Type B pancreatic cell (in vitro differentiated cells): ENCODE data around the gene FHL2. TPM values are rescaled to one million over a fixed set of nuclear protein-coding genes. Genes with fewer than 3 reads are reported as not detected.

Source experiments
- DNase-seq: peaks from one replicate; pipeline ENCODE4 v3.0.0; 2021; ENCODE audit warnings: mixed read lengths; ENCODE audit not compliant: unreplicated experiment; ENCODE audit errors: extremely low spot score
- H3K27ac Mint-ChIP-seq: 2 replicates; pipeline ENCODE4 v1.8.0; 2021; ENCODE audit warnings: mild to moderate bottlenecking, mixed read lengths
- H3K27me3 Mint-ChIP-seq: 2 replicates; pipeline ENCODE4 v1.8.0; 2021; ENCODE audit warnings: mixed read lengths
- H3K36me3 Mint-ChIP-seq: 2 replicates; pipeline ENCODE4 v1.8.0; 2021; ENCODE audit warnings: mixed read lengths
- H3K4me1 Mint-ChIP-seq: one replicate; pipeline ENCODE4 v1.8.0; 2021; ENCODE audit warnings: mixed read lengths; ENCODE audit not compliant: unreplicated experiment
- H3K4me3 Mint-ChIP-seq: 2 replicates; pipeline ENCODE4 v1.8.0; 2021; ENCODE audit warnings: mild to moderate bottlenecking, mixed read lengths
- H3K9me3 Mint-ChIP-seq: 2 replicates; pipeline ENCODE4 v1.8.0; 2021; ENCODE audit warnings: mixed read lengths
- total RNA-seq: library from RNA; stranded (reverse); gene quantifications from 2 replicates; pipeline ENCODE4 v1.2.1, GENCODE V29; 2021; ENCODE audit warnings: low replicate concordance
- TF ChIP-seq, protein P1 (sequence below): fragments of 200-600 bp; sonication (generic); conservative IDR thresholded peaks from 2 replicates; pipeline ENCODE4 v1.5.0; 2021; ENCODE audit warnings: antibody characterized with exemption, mild to moderate bottlenecking

Gene FHL2
- total RNA-seq, 1 donor from 2014 or later: 21.9 TPM

DNA sequence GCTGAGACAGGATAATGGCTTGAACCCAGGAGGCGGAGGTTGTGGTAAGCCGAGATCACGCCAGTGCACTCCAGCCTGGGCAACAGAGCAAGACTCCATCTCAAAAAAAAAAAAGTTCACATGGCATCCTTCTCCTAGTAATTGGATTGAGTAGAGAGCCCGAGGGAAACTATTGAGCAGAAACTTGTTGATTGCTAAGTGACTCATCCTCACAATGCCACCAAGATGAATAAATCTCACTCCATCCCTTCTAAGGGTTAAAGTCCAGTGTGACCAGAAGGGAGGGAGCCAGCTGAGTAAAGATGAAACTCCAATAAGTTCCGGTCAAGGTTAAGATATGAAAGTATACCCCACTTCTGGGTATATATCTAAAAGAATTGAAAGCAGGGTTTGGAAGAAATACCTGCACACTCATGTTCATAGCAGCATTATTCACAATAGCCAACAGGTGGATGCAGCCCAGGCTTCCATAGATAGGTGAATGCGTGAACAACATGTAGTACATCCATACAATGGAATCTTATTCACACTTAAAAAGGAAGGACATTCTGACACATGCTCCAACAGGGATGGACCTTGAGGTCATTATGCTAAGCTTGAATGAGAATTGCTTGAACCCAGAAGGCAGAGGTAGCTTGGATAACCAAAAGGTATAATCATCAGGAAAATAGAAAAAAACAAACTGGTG lies 13.0 kb upstream of the FHL2 start:
- Mint-ChIP-seq H3K4me1 (peaks cover 10% of the 10 kb centered on the region), H3K4me3 (no peak overlapping the region), H3K9me3 (peaks cover 5% of the 10 kb centered on the region), H3K27me3 (peaks cover 9% of the 10 kb centered on the region), H3K27ac (no peak overlapping the region), H3K36me3 (no peaks in the 10 kb centered on the region)
- no peak for DNase-seq
- TF ChIP-seq, protein P1, sequence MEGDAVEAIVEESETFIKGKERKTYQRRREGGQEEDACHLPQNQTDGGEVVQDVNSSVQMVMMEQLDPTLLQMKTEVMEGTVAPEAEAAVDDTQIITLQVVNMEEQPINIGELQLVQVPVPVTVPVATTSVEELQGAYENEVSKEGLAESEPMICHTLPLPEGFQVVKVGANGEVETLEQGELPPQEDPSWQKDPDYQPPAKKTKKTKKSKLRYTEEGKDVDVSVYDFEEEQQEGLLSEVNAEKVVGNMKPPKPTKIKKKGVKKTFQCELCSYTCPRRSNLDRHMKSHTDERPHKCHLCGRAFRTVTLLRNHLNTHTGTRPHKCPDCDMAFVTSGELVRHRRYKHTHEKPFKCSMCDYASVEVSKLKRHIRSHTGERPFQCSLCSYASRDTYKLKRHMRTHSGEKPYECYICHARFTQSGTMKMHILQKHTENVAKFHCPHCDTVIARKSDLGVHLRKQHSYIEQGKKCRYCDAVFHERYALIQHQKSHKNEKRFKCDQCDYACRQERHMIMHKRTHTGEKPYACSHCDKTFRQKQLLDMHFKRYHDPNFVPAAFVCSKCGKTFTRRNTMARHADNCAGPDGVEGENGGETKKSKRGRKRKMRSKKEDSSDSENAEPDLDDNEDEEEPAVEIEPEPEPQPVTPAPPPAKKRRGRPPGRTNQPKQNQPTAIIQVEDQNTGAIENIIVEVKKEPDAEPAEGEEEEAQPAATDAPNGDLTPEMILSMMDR: no peak

DNA sequence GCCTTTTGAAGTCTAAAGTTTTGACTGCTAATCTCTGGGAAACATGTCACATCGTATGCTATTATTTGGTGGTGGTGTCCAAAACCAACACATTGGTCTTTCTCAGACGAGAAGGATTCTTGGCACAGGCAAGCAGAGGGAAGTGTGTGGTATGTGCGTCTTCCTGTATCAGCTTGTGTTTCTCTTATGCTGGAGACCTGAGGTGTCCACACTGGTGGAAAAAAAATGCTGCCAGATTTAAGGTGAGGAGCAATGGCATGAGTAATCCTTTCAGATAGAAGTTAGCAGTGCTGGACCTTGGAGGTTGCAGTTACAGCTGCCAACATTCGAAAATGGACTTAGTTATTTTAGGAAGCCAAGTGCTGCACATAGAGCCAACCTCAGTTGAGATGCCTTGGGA lies 11.7 kb upstream of the FHL2 start:
- Mint-ChIP-seq H3K27ac (no peak overlapping the region), H3K27me3 (peaks cover 9% of the 10 kb centered on the region), H3K4me3 (no peak overlapping the region), H3K9me3 (peaks cover 5% of the 10 kb centered on the region), H3K4me1 (peaks cover 7% of the 10 kb centered on the region), H3K36me3 (no peaks in the 10 kb centered on the region)
- TF ChIP-seq, protein P1: no peak
- no peak for DNase-seq

DNA sequence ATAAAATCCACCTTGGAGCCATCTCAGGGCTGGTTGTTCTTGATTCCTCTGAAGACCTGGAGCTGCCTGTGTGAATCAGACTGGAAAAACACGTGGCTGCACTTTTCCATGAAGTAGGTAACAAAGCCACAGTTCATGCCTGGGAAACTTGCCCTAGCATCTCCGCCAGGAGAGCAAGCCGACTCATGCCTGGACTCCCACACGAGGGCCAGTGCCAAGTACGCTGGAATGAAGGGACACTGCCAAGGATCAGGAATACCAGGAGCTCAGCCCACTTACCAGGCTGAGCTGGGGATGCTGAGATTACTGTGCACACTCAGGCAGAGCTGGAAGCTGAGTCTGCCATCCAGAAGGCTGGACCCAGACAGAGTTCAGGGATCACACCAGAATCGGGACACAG lies 10.9 kb upstream of the FHL2 start:
- peaks cover 16% of the 10 kb centered on the region for H3K4me1 Mint-ChIP-seq
- peaks cover 2% of the 10 kb centered on the region for H3K9me3 Mint-ChIP-seq
- H3K36me3 Mint-ChIP-seq: no peaks in the 10 kb centered on the region
- DNase-seq: no peak
- peaks cover 9% of the 10 kb centered on the region for H3K27me3 Mint-ChIP-seq
- no peak overlapping the region for H3K27ac Mint-ChIP-seq
- TF ChIP-seq, protein P1: no peak
- H3K4me3 Mint-ChIP-seq: no peak overlapping the region

DNA sequence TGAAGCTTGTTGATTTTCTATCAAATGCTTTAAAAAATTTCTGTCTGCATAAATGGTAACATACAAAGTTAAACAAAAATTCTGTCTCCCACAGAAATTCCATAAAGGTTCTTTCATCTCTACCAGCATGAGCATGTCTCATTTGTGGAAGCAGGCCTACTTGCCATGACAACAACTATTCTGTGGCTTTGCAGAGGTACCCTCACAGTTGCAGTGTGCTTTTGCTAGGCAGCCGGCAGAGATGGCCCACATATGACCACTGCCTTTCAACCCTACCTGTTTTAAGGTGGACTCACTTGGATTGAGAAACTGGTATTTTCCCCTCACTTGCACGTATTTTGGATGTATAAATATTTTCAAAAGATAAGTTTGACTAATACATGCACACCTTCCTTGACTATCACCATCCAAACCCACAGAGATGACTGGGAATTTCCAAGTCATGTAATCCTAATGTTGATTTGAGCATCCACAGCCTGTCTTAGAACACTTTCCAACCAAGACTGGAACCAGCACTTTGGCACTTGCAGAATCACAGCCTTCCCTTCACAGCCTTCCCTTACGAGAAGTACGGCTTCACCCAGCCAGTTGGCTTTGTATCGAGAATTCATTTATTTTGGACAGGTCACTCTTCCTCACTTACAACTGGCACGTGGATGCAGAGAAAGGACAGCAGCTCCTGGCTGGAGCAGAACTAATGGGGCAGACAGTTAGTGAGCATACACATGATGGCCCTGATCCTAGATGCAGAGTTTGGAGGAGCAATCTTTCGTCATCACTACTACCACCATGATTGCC lies 9.3 kb upstream of the FHL2 start:
- Mint-ChIP-seq H3K9me3 (peaks cover 3% of the 10 kb centered on the region), H3K27ac (no peak overlapping the region), H3K4me3 (no peak overlapping the region), H3K4me1 (peaks cover 26% of the 10 kb centered on the region), H3K36me3 (no peaks in the 10 kb centered on the region), H3K27me3 (peaks cover 13% of the 10 kb centered on the region)
- TF ChIP-seq, protein P1: no peak
- DNase-seq: no peak

DNA sequence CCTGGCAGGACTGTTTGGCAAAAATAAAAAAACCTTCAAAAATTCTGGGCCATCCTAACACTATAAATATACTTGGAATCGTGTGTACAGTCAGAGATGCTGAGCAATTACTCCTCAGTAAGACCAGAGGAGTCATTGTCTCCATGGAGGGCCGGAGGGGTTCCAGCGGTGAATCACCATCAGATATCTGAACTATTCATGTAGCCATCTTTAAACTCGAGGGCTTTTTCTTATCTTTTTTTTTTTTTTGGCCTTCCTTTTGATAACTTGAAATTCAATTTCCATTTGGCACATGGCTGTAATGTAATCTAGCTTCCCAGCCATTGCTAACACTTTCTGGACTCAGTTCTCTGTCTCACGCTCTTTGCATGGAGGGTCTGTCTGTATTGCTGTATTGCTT lies 7.4 kb upstream of the FHL2 start:
- Mint-ChIP-seq H3K4me3 (no peak overlapping the region), H3K27me3 (peaks cover 8% of the 10 kb centered on the region), H3K9me3 (peaks cover 3% of the 10 kb centered on the region), H3K4me1 (peaks cover 23% of the 10 kb centered on the region), H3K36me3 (no peaks in the 10 kb centered on the region), H3K27ac (no peak overlapping the region)
- TF ChIP-seq, protein P1: no peak
- no peak for DNase-seq
